ENCODE measurements around the gene CELA3B. TPM values are rescaled to one million over a fixed set of nuclear protein-coding genes. Genes with fewer than 3 reads are reported as not detected.

The CELA3B gene
- total RNA-seq, 6 donors from 2014 or later = 5.3 to 9.7 TPM; not detected in 4

GRCh38 chr1:22037520-22037919 is 60.7 kb downstream of the CELA3B start:
- peaks cover 10 to 14% (median 13%) of the 10 kb centered on the region in 4 donors for H3K4me1 ChIP-seq
- no peaks in the 10 kb centered on the region for H3K9me3 ChIP-seq
- no peaks in the 10 kb centered on the region for H3K27me3 ChIP-seq
- DNase-seq (no peak), ATAC-seq (ENCODE audit: low FRiP score in 2 of 2) (no peak)
- H3K27ac ChIP-seq = peak overlapping the region in 1 of 4 donors; percentile 3
- H3K36me3 ChIP-seq = no peaks in the 10 kb centered on the region
- WGBS, 2 donors = 61 to 76% methylated on average over 7 of the region's 7 CpGs
- TF ChIP-seq, protein P1, sequence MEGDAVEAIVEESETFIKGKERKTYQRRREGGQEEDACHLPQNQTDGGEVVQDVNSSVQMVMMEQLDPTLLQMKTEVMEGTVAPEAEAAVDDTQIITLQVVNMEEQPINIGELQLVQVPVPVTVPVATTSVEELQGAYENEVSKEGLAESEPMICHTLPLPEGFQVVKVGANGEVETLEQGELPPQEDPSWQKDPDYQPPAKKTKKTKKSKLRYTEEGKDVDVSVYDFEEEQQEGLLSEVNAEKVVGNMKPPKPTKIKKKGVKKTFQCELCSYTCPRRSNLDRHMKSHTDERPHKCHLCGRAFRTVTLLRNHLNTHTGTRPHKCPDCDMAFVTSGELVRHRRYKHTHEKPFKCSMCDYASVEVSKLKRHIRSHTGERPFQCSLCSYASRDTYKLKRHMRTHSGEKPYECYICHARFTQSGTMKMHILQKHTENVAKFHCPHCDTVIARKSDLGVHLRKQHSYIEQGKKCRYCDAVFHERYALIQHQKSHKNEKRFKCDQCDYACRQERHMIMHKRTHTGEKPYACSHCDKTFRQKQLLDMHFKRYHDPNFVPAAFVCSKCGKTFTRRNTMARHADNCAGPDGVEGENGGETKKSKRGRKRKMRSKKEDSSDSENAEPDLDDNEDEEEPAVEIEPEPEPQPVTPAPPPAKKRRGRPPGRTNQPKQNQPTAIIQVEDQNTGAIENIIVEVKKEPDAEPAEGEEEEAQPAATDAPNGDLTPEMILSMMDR (IDR thresholded peaks at IDR 0.05) = no peak
- TF ChIP-seq EP300 (IDR thresholded peaks at IDR 0.05) = no peak
- no peak for TF ChIP-seq POLR2AphosphoS5 (IDR thresholded peaks at IDR 0.05)
- no peak for TF ChIP-seq POLR2A (IDR thresholded peaks at IDR 0.05)
- H3K4me3 ChIP-seq = no peak overlapping the region

- WGBS, 2 donors = 72 to 96% methylated on average over 5 of the region's 5 CpGs
- DNase-seq = no peak
- no peaks in the 10 kb centered on the region for H3K27me3 ChIP-seq
- H3K36me3 ChIP-seq = no peaks in the 10 kb centered on the region
- TF ChIP-seq POLR2A (IDR thresholded peaks at IDR 0.05) (no peak), EP300 (IDR thresholded peaks at IDR 0.05) (no peak), POLR2AphosphoS5 (IDR thresholded peaks at IDR 0.05) (no peak)
- TF ChIP-seq, protein P1 (IDR thresholded peaks at IDR 0.05) = no peak
- peaks cover 10 to 14% (median 13%) of the 10 kb centered on the region in 4 donors for H3K4me1 ChIP-seq
- H3K9me3 ChIP-seq = no peaks in the 10 kb centered on the region
- H3K4me3 ChIP-seq = no peak overlapping the region
- no peak for ATAC-seq (ENCODE audit: low FRiP score in 2 of 2)
- H3K27ac ChIP-seq = peak overlapping the region in 1 of 4 donors; percentile 3
These were observed 61.2 kb downstream of the CELA3B start for GRCh38 chr1:22038036-22038435.

Small RNA genes lying within 50 kb of the gene (small RNA-seq; reads per million reads assigned to genes)
- gene RN7SL186P (0 reads per million in 4 donors), gene RN7SL386P (0 reads per million in 4 donors), gene RNU6-1022P (0 reads per million in 4 donors), gene RNU6-776P (0 reads per million in 4 donors)

Other genes with a start within 250 kb of the CELA3B start
- 100 to 1,000 TPM in 1 of 6 donors, 10 to 100 TPM in 5; 39.1 to 173 (median 53.4) TPM for gene USP48, start 193.9 kb upstream of the CELA3B start, total RNA-seq
- gene LDLRAD2, start 164.8 kb upstream of the CELA3B start, total RNA-seq = under 1 TPM in 3 of 6 donors, not detected in 3; 0.24 to 0.59 (median 0.34) TPM
- gene HSPG2, start 39.7 kb upstream of the CELA3B start, total RNA-seq = 100 to 1,000 TPM; 104 to 433 (median 227) TPM
- 10 to 100 TPM in 1 of 6 donors, 1 to 10 TPM in 1, not detected in 4; 7.5 to 17.0 TPM for gene CELA3A, start 24.6 kb downstream of the CELA3B start, total RNA-seq
- 100 to 1,000 TPM in 4 of 6 donors, 10 to 100 TPM in 2; 24.1 to 248 (median 213) TPM for gene CDC42, start 75.7 kb downstream of the CELA3B start, total RNA-seq
- gene WNT4, start 166.1 kb downstream of the CELA3B start, total RNA-seq = 1 to 10 TPM; 1.0 to 3.2 (median 2.0) TPM